ENCODE results near the gene CLIP1.
"Not testable (repeated sequence)": the region's sequence is repeated elsewhere in the genome, so short reads cannot be mapped to it uniquely, and the experiment has no call there.

GRCh38 chr12:122365226-122365625, 57.2 kb downstream of the CLIP1 start:
- TF ChIP-seq, protein P1, sequence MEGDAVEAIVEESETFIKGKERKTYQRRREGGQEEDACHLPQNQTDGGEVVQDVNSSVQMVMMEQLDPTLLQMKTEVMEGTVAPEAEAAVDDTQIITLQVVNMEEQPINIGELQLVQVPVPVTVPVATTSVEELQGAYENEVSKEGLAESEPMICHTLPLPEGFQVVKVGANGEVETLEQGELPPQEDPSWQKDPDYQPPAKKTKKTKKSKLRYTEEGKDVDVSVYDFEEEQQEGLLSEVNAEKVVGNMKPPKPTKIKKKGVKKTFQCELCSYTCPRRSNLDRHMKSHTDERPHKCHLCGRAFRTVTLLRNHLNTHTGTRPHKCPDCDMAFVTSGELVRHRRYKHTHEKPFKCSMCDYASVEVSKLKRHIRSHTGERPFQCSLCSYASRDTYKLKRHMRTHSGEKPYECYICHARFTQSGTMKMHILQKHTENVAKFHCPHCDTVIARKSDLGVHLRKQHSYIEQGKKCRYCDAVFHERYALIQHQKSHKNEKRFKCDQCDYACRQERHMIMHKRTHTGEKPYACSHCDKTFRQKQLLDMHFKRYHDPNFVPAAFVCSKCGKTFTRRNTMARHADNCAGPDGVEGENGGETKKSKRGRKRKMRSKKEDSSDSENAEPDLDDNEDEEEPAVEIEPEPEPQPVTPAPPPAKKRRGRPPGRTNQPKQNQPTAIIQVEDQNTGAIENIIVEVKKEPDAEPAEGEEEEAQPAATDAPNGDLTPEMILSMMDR (IDR thresholded peaks at IDR 0.05), result not testable (repeated sequence)
- TF ChIP-seq POLR2A, EP300, POLR2AphosphoS5 (IDR thresholded peaks at IDR 0.05): not testable (repeated sequence)

Data from sigmoid colon (tissue), 4 donors.